Mononuclear cell (primary cell): ENCODE data around the gene POLN. TPM values are rescaled to one million over a fixed set of nuclear protein-coding genes. Genes with fewer than 3 reads are reported as not detected.

ENCODE experiments used
- H3K27me3 ChIP-seq: 2 replicates; pipeline ENCODE4 v1.6.0; 2011; ENCODE audit warnings: low read length, control low read depth; ENCODE audit not compliant: insufficient read depth
- H3K4me1 ChIP-seq: 2 replicates; pipeline ENCODE4 v1.5.1; 2011; ENCODE audit warnings: mild to moderate bottlenecking, low read length, control low read depth; ENCODE audit not compliant: insufficient read depth
- H3K4me3 ChIP-seq: 2 replicates; pipeline ENCODE4 v1.5.1; 2011; ENCODE audit warnings: mild to moderate bottlenecking, low read length, moderate library complexity
- H3K9me3 ChIP-seq: 2 replicates; pipeline ENCODE4 v1.5.1; 2011; ENCODE audit warnings: low read depth, mild to moderate bottlenecking, control low read depth, low read length
- total RNA-seq: library from RNA; depleted of rRNA; stranded (reverse); fragments of >200 nt; gene quantifications from one replicate; pipeline ENCODE4 v1.2.3, GENCODE V29; 2012

The POLN gene
- total RNA-seq, 1 donor, result 1.4 TPM

DNA sequence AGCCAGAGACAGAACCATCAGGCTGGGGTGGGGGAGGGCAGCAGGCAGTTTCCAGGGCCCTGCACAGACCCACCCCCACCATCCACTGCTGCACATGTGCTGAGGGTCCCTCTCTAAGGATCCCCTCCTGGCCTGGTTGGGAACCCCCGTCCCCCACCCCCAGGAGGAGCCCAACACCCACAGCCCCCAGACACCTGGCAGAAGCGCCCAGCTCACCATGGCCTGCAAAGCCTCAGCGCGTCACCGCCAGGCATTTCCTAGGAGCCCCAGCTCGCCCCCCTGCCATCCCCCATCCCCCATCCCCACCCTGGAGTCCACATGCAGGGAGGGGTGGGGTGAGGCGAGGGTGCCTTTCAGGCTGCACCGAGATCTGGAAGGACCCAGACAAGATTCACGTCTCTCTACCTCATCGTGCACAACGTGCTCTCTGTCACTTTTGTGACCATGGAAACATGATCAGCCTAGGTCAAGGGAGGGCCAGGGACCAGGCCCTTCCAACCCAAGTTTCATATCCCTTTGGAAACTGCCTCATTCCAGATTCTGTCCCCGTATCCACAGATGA lies 10.7 kb upstream of the POLN start:
- Histone ChIP-seq H3K4me3 (no peak overlapping the region), H3K27me3 (no peaks in the 10 kb centered on the region), H3K4me1 (no peaks in the 10 kb centered on the region), H3K9me3 (no peaks in the 10 kb centered on the region)

- no peaks in the 10 kb centered on the region for H3K9me3 ChIP-seq
- no peaks in the 10 kb centered on the region for H3K4me1 ChIP-seq
- H3K4me3 ChIP-seq, result no peak overlapping the region
- H3K27me3 ChIP-seq, result no peaks in the 10 kb centered on the region
Observed at GRCh38 chr4:2251795-2252529, 10.0 kb upstream of the POLN start.

DNA sequence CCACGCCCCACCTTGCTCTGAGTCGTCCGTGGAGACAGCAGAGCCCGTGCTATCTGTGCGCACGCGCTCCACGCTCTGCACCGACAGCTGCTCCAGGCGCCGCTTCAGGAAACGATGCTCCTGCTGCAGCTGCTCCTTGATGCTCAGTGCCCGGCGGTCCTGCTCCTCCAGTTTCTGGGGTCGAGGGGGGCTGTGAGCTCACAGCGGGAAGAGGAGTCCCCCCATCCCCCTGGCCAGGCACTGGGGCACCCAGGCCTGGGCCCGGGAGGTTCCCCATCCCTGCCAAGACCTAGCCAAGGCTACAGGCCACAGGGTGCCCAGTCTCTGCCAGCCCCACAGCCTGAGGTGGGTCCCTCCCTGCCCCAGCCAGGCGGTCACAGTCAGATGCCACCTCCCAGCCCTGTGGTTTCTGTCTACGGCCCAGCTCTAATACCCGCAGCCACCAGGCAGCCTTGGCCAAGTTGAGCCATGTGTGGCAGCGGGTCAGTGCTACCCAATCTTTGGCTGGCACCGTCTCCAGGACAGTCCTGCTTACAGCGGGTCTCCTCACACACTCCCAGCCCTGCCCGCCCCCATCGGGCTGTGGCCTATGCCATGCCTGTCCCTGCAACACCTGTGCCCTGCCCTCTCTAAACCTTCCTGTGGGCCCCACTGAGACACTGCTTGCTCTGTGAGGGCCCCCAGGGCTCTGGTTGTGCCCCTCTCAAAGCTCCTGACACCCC lies 9.3 kb upstream of the POLN start:
- no peak overlapping the region for H3K4me3 ChIP-seq
- no peaks in the 10 kb centered on the region for H3K9me3 ChIP-seq
- H3K27me3 ChIP-seq, result no peaks in the 10 kb centered on the region
- no peaks in the 10 kb centered on the region for H3K4me1 ChIP-seq

- Histone ChIP-seq H3K4me1 (no peaks in the 10 kb centered on the region), H3K9me3 (no peaks in the 10 kb centered on the region), H3K27me3 (no peaks in the 10 kb centered on the region), H3K4me3 (no peak overlapping the region)
Observed at GRCh38 chr4:2250357-2251072, 8.6 kb upstream of the POLN start.

GRCh38 chr4:2249526-2250356 lies 7.8 kb upstream of the POLN start:
- Histone ChIP-seq H3K9me3 (no peaks in the 10 kb centered on the region), H3K27me3 (no peaks in the 10 kb centered on the region), H3K4me1 (no peaks in the 10 kb centered on the region), H3K4me3 (no peak overlapping the region)

DNA sequence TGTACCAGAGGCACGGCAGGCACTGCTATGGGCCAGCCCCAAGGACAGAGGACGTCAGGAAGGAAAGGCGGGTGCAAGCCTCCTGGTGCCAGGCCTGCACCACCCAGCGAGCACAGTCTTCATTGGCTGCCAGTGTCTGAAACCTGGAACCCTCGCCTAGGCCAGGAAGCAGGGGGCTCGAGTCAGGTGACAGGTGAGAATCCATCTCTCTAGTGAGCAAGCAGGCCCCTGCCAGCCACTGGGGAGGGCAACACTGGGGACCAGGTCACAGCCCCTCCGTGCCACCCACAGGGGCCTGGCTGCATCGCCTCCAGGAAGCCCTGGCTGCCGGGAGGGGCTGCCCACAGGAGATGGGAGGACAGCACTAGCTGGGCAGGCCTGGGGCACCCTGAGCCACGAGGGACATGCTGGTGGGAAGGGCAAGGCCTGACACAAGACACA lies 6.9 kb upstream of the POLN start:
- Histone ChIP-seq H3K27me3 (no peaks in the 10 kb centered on the region), H3K4me3 (no peak overlapping the region), H3K4me1 (peaks cover 7% of the 10 kb centered on the region), H3K9me3 (no peaks in the 10 kb centered on the region)

GRCh38 chr4:2248044-2248780 lies 6.3 kb upstream of the POLN start:
- no peaks in the 10 kb centered on the region for H3K27me3 ChIP-seq
- no peak overlapping the region for H3K4me3 ChIP-seq
- peaks cover 13% of the 10 kb centered on the region for H3K4me1 ChIP-seq
- no peaks in the 10 kb centered on the region for H3K9me3 ChIP-seq

DNA sequence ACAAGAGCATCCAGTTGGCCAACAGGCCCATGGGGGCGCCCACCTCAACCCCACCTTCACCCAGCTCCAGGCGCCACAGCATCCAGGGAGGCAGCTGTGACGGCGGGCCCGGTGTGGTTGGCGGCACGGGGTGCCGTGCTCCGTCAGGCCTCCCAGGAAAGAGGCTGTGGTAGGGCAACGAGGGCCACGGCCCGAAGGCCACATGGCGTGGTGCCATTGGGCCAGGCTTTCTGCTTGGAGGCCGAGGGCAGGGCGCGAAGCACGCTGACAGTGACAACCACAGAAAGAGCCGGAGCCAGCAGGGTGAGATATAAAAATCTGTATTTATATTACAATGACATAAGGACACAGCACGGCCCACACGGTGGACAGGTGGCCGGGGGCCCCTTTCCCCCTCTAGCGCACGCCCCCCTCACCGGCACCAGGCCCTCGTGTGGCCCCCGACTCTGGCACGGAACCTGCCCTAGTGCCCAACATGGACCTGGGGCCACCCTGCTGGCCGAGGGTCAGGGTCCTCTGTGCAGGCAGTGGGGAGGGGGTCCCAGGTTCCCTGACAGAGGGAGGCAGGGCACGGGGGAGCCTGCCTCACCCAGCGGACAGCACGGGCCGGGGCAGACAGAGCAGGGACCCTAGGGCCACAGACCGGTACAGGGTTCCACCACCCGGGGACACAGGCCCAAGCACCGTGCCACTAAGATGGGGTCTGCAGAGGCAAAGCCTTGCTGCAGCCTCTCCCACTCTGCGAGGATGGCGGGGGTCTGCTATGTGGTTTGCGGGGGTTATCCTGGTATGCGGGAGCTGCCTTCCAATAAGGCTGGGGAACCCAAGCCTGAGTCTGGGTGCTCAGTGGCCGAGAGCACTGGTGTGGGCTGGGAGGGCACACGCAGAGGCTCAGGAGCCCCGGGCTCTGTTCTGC lies 5.5 kb upstream of the POLN start:
- no peaks in the 10 kb centered on the region for H3K9me3 ChIP-seq
- H3K4me1 ChIP-seq, result peaks cover 18% of the 10 kb centered on the region
- H3K27me3 ChIP-seq, result no peaks in the 10 kb centered on the region
- H3K4me3 ChIP-seq, result no peak overlapping the region

DNA sequence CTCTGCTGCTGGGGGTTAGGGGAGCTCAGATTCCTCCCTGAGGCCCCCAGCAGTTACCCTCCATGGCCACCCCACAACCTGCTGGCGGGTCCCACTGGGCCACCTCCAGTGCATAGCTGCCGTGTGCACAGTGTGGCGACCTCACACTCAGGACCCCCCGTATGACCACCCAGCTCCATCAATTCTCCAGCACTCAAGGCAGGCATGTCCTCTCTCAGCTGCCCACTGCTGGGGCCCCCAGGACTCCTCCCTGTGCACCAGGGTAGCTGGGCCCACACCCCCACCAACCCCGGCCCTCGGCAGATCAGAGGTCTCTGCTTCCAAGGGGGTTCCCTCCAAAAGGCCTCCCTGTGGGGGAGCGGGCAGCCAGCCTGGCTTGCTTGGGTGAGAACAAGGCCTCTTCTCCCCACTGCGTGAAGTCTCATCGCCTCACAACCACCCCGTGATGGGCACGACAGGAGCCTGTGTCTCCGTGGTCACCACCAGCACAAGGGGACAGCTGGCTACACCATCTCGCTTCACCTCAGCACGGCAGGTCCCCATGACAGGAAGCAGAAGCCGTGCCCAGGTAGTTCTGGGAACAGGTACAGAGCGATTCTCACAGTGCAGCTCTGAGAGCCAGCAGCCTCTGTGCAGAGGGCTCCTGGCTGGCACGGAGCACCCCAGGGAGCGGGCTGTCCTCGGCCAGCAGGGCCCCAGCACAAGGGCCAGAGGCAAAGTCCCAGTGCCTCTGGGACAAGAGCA lies 4.6 kb upstream of the POLN start:
- H3K9me3 ChIP-seq, result no peaks in the 10 kb centered on the region
- H3K27me3 ChIP-seq, result no peaks in the 10 kb centered on the region
- H3K4me3 ChIP-seq, result no peak overlapping the region
- peaks cover 20% of the 10 kb centered on the region for H3K4me1 ChIP-seq

- H3K9me3 ChIP-seq, result no peaks in the 10 kb centered on the region
- H3K4me3 ChIP-seq, result no peak overlapping the region
- no peaks in the 10 kb centered on the region for H3K27me3 ChIP-seq
- peaks cover 27% of the 10 kb centered on the region for H3K4me1 ChIP-seq
Observed at GRCh38 chr4:2245787-2246275, 3.9 kb upstream of the POLN start.

- H3K27me3 ChIP-seq, result no peaks in the 10 kb centered on the region
- H3K4me3 ChIP-seq, result no peak overlapping the region
- H3K9me3 ChIP-seq, result no peaks in the 10 kb centered on the region
- peaks cover 34% of the 10 kb centered on the region for H3K4me1 ChIP-seq
Observed at GRCh38 chr4:2245057-2245786, 3.3 kb upstream of the POLN start.
